K562 (cell line): ENCODE measurements around the gene CLIC3. TPM values are rescaled to one million over a fixed set of nuclear protein-coding genes. Genes with fewer than 3 reads are reported as not detected.

Experiments used
- ATAC-seq: fragments of 200-7000 bp; cut with Tn5 transposase; 3 replicates; pipeline ENCODE4 v1.9.1; 2020; ENCODE audit warnings: moderate library complexity
- BruUV-seq: library from RNA; stranded (reverse); fragments of 400-500 nt; replicated peaks from 2 replicates; lab custom pipeline; 2021; lab: Mats Ljungman, UMichigan
- CTCF ChIA-PET: fragments of 300-600 bp; formaldehyde crosslinking; extraction: SDS; loops from one replicate; lab custom pipeline; 2021; ENCODE audit warnings: low intra/inter-chr PET ratio; lab: Yijun Ruan, JAX
- POLR2A ChIA-PET: fragments of 300-600, 350-650 bp; sonication (Branson Sonifier 250); formaldehyde crosslinking; extraction: SDS; loops from one replicate; lab custom pipeline; 2021; ENCODE audit warnings: antibody characterized with exemption, inconsistent platforms; lab: Yijun Ruan, JAX
- DNase-seq, 4 experiments: peaks; one replicate each; pipeline versions ENCODE4 v3.0.0 to v3.0.0-alpha.2; 2011 to 2018; ENCODE audit warnings: low spot score in 3 of 4, mixed read lengths in 3 of 4; ENCODE audit errors: extremely low read depth in 1 of 4
- FAIRE-seq: peaks from 2 replicates; lab custom pipeline; 2011; peaks lifted over from hg19 to GRCh38; lab: Jason Lieb, UNC
- H2AFZ ChIP-seq: 2 replicates; pipeline ENCODE4 v1.6.0; 2011; ENCODE audit warnings: low read depth, low read length, control low read depth, inconsistent platforms
- H3K27ac ChIP-seq: fragments of 200-600 bp; 3 replicates; pipeline ENCODE4 v1.8.0; 2011; ENCODE audit warnings: low read depth, mild to moderate bottlenecking, control low read depth, inconsistent platforms, low read length, moderate library complexity, mixed read lengths; ENCODE audit errors: extremely low read depth
- H3K27me3 ChIP-seq, 2 experiments: fragments of 300-600 bp in 1 of 2; 2 replicates in 1 of 2; 3 replicates in 1 of 2; pipeline versions ENCODE4 v1.6.0 to v1.8.0; 2011; ENCODE audit warnings: inconsistent platforms in 2 of 2, low read length in 2 of 2, mild to moderate bottlenecking in 1 of 2, mixed read lengths in 1 of 2, moderate library complexity in 1 of 2; ENCODE audit not compliant: control insufficient read depth in 2 of 2, insufficient read depth in 2 of 2
- H3K36me3 ChIP-seq: fragments of 300-600 bp; 3 replicates; pipeline ENCODE4 v1.8.0; 2011; ENCODE audit warnings: mild to moderate bottlenecking, low read length, inconsistent platforms; ENCODE audit not compliant: control insufficient read depth, insufficient read depth
- H3K4me1 ChIP-seq, 2 experiments: fragments of 200-600 bp in 1 of 2; replicated peaks in 1 of 2; 2 replicates in 1 of 2; 3 replicates in 1 of 2; pipeline versions ENCODE4 v1.5.1 to v1.8.0; 2011; ENCODE audit warnings: inconsistent platforms in 2 of 2, low read length in 2 of 2, mild to moderate bottlenecking in 1 of 2, mixed read lengths in 1 of 2, moderate library complexity in 1 of 2; ENCODE audit not compliant: control insufficient read depth in 2 of 2, insufficient read depth in 2 of 2
- H3K4me2 ChIP-seq: 2 replicates; pipeline ENCODE4 v1.6.1; 2011; ENCODE audit warnings: low read length, control low read depth, inconsistent platforms, mixed read lengths; ENCODE audit not compliant: insufficient read depth
- H3K4me3 ChIP-seq: fragments of 200-600 bp; sonication (generic), shearing (Covaris generic); 2 replicates; pipeline ENCODE4 v1.5.1; 2016; ENCODE audit warnings: control low read depth, inconsistent platforms
- H3K79me2 ChIP-seq: fragments of 200-600 bp; 3 replicates; pipeline ENCODE4 v1.8.0; 2011; ENCODE audit warnings: low read length, inconsistent platforms; ENCODE audit not compliant: control insufficient read depth, insufficient read depth
- H3K9ac ChIP-seq, 2 experiments: 2 replicates each; pipeline versions ENCODE4 v1.6.0 to v1.6.1; 2011; ENCODE audit warnings: low read depth in 2 of 2, low read length in 2 of 2, control low read depth in 1 of 2, inconsistent platforms in 1 of 2, mild to moderate bottlenecking in 1 of 2, mixed read lengths in 1 of 2; ENCODE audit not compliant: insufficient read depth in 1 of 2
- H3K9me1 ChIP-seq: one replicate; pipeline ENCODE4 v1.6.0; 2011; ENCODE audit warnings: inconsistent platforms, mild to moderate bottlenecking, low read length, moderate library complexity; ENCODE audit not compliant: control insufficient read depth, insufficient read depth
- H3K9me3 ChIP-seq: replicated peaks from 2 replicates; pipeline ENCODE4 v1.5.1; 2011; ENCODE audit warnings: low read depth, low read length, inconsistent platforms; ENCODE audit not compliant: control insufficient read depth, insufficient read depth
- H4K20me1 ChIP-seq: replicated peaks from 2 replicates; pipeline ENCODE4 v1.6.1; 2011; ENCODE audit warnings: low read length, inconsistent platforms, mixed read lengths; ENCODE audit not compliant: control insufficient read depth, insufficient read depth
- ATF3 ChIP-seq, 2 experiments: fragments of 450-650 bp in 1 of 2; sonication (generic) in 1 of 2; formaldehyde crosslinking in 1 of 2; IDR thresholded peaks in 1 of 2; conservative IDR thresholded peaks in 1 of 2; 2 replicates each; pipeline versions ENCODE4 v1.6.1 to v1.8.1; 2016 to 2023; ENCODE audit warnings: mild to moderate bottlenecking in 2 of 2, moderate library complexity in 2 of 2, inconsistent platforms in 1 of 2, missing genetic modification reagents in 1 of 2
- BDP1 ChIP-seq: IDR thresholded peaks from 3 replicates; pipeline ENCODE4 v1.6.1; 2011; ENCODE audit not compliant: insufficient read length, insufficient read depth
- PREB ChIP-seq: sonication (generic); formaldehyde crosslinking; IDR thresholded peaks from 2 replicates; pipeline ENCODE4 v1.8.1; 2023; ENCODE audit warnings: mild to moderate bottlenecking, missing genetic modification reagents
- SNIP1 ChIP-seq: fragments of 450-650 bp; IDR thresholded peaks from 2 replicates; pipeline ENCODE4 v1.7.1; 2017; ENCODE audit warnings: low read depth, mild to moderate bottlenecking
- TFAP4 ChIP-seq: sonication (generic); formaldehyde crosslinking; IDR thresholded peaks from 2 replicates; pipeline ENCODE4 v1.8.0; 2022; ENCODE audit warnings: missing genetic modification reagents, mild to moderate bottlenecking, moderate library complexity, borderline replicate concordance
- THAP12 ChIP-seq: fragments of 250-450 bp; sonication (Bioruptor Pico); IDR thresholded peaks from 2 replicates; pipeline ENCODE4 v1.9.0; 2021; ENCODE audit warnings: mild to moderate bottlenecking, inconsistent platforms
- WGBS: fragments of 100-300 bp; shearing (Covaris generic); methylation state at CpG from one replicate; pipeline ENCODE4 v1.1.6; 2016; ENCODE audit warnings: low coverage, mixed read lengths; ENCODE audit not compliant: insufficient coverage; ENCODE audit errors: missing lambda C conversion rate; 5-methylcytosine and 5-hydroxymethylcytosine counted together
- in situ Hi-C: fragments of 300-500 bp; cut with MboI; formaldehyde crosslinking; loops from 4 replicates; pipeline ENCODE4 v1.15.0; 2018; ENCODE audit warnings: inconsistent platforms, mixed read lengths
- intact Hi-C: fragments of 100-400 bp; cut with micrococcal nuclease; formaldehyde crosslinking; loops from 2 replicates; pipeline ENCODE4 v1.14.2; 2022
- polyA plus RNA-seq, 8 experiments: library from polyadenylated mRNA; depleted of rRNA in 4 of 8; stranded (reverse) in 5 of 8; unstranded in 3 of 8; fragments of >200 nt; fragmentation: Nextera tagmentation in 2 of 8; fragmentation: Illumina TruSeq in 1 of 8; extraction: Ambion mirVana in 2 of 8; extraction: Trizol in 1 of 8; gene quantifications; 2 replicates each; pipeline versions ENCODE4 v1.2.1 to v1.2.3, GENCODE V29; 2011 to 2014; ENCODE audit warnings: inconsistent platforms in 1 of 8, missing spikeins in 1 of 8
- total RNA-seq, 7 experiments: library from RNA; depleted of rRNA in 6 of 7; stranded (reverse); fragments of >200 nt in 6 of 7; fragmentation: Illumina TruSeq in 2 of 7; extraction: Trizol in 2 of 7; gene quantifications; 2 replicates each; pipeline versions ENCODE4 v1.2.1 to v1.2.3, GENCODE V29; 2011 to 2021; ENCODE audit warnings: low replicate concordance in 1 of 7

CLIC3 gene
- total and polyA plus RNA-seq, 9 of the 15 experiments (the other 6 are each of a cell fraction or from before 2014, with no cell fraction given): 0.27 to 0.29 TPM; not detected in 7

GRCh38 chr9:136964171-136964689, 32.1 kb downstream of the CLIC3 start (continued):
- TF ChIP-seq PREB (CRISPR knock-in tag) (no peak), BDP1 (no peak)
- TF ChIP-seq, all 486 proteins: peak for 43

- Histone ChIP-seq H3K79me2 (no peaks in the 10 kb centered on the region), H3K4me3 (no peak overlapping the region), H3K27me3 (no peaks in the 10 kb centered on the region), H3K9me1 (no peaks in the 10 kb centered on the region), H4K20me1 (no peaks in the 10 kb centered on the region), H3K9ac (peak overlapping the region in 1 of 2 experiments; percentile 81; a peak in 2 of 4 replicates), H3K36me3 (no peaks in the 10 kb centered on the region), H2AFZ (peak overlapping the region; percentile 86), H3K4me1 (peaks cover 26 to 77% of the 10 kb centered on the region in 2 experiments; a peak in 4 of 5 replicates), H3K9me3 (no peaks in the 10 kb centered on the region), H3K27ac (no peak overlapping the region), H3K4me2 (peak overlapping the region; percentile 61)
- no peak for DNase-seq
- ATAC-seq: no peak
- BruUV-seq: no TSS peak
- WGBS: 75% methylated on average over 3 of the region's 12 CpGs
- no peak for FAIRE-seq
- in situ Hi-C loops: no loop called here
- POLR2A ChIA-PET: no interaction called here
- CTCF ChIA-PET: no interaction called here
- intact Hi-C loops: no loop called here
- no peak for TF ChIP-seq ATF3 (IDR thresholded peaks at IDR 0.05)
- TF ChIP-seq ATF3 (CRISPR knock-in tag; conservative IDR thresholded peaks at IDR 0.05): no peak
- TF ChIP-seq TFAP4 (CRISPR knock-in tag): no peak
- TF ChIP-seq SNIP1: no peak
- TF ChIP-seq THAP12: no peak
Measured at GRCh38 chr9:136963751-136964150, 32.6 kb downstream of the CLIC3 start.
